Left ventricle myocardium superior (tissue), 1 donor: ENCODE measurements around the gene BSCL2. TPM values are rescaled to one million over a fixed set of nuclear protein-coding genes. Genes with fewer than 3 reads are reported as not detected.
"Not testable (repeated sequence)": the region's sequence is repeated elsewhere in the genome, so short reads cannot be mapped to it uniquely, and the experiment has no call there.

Source experiments
- ATAC-seq: fragments of 200-7000 bp; cut with Tn5 transposase; one replicate; pipeline ENCODE4 v1.9.1; 2020; ENCODE audit warnings: mild to moderate bottlenecking, moderate library complexity
- DNase-seq: peaks from one replicate; pipeline ENCODE4 v3.0.0-alpha.2; 2020
- intact Hi-C: fragments of 100-400 bp; cut with micrococcal nuclease; formaldehyde crosslinking; loops from one replicate; pipeline ENCODE4 v1.11.0; 2022
- total RNA-seq: library from RNA; stranded (reverse); fragmentation: NEBNext Ultra II Directional; extraction: Animal tissue kit (Norgen Biotek cat#: 25700); gene quantifications from one replicate; pipeline ENCODE4 v1.2.1, GENCODE V29; 2021
- donor health status: DM: no; HTN: yes; CAD: no; lungs with severe emphysema.

BSCL2 gene
- total RNA-seq, 1 donor from 2014 or later: 15.2 TPM

- DNase-seq: peak; percentile 83
- peak; percentile 80 for ATAC-seq
- intact Hi-C loops: no loop called here
Measured at GRCh38 chr11:62694455-62695167, 12.6 kb downstream of the BSCL2 start.

- ATAC-seq, intact Hi-C loops: not testable (repeated sequence)
Measured at GRCh38 chr11:62693624-62694023, 13.6 kb downstream of the BSCL2 start.

GRCh38 chr11:62689421-62690183 lies 17.6 kb downstream of the BSCL2 start, which contains the start of gene LRRN4CL:
Gene LRRN4CL, minus strand, starts transcription at chr11:62689530. Its CDS starts 1,022 bp downstream, at chr11:62688508.
- intact Hi-C loops: no loop called here
- ATAC-seq (peak; percentile 89), DNase-seq (peak; percentile 81)

More at GRCh38 chr11:62693624-62694023, 13.6 kb downstream of the BSCL2 start:
- DNase-seq: not testable (repeated sequence)

GRCh38 chr11:62688491-62688890 lies 18.7 kb downstream of the BSCL2 start:
- no peak for DNase-seq
- no peak for ATAC-seq
- intact Hi-C loops: no loop called here

- intact Hi-C loops: no loop called here
- ATAC-seq: peak; percentile 30
- DNase-seq: peak; percentile 55
Measured at GRCh38 chr11:62687508-62688396, 19.5 kb downstream of the BSCL2 start.

GRCh38 chr11:62682518-62682917 lies 24.7 kb downstream of the BSCL2 start:
- intact Hi-C loops: no loop called here
- DNase-seq (no peak), ATAC-seq (no peak)

- peak; percentile 67 for ATAC-seq
- intact Hi-C loops: no loop called here
- no peak for DNase-seq
Measured at GRCh38 chr11:62680825-62681240, 26.4 kb downstream of the BSCL2 start.

GRCh38 chr11:62678770-62679696 lies 28.2 kb downstream of the BSCL2 start, which contains the start of gene UBXN1:
Gene UBXN1, minus strand, starts transcription at chr11:62679073. Its CDS starts 150 bp downstream, at chr11:62678923.
- peak; percentile 88 for ATAC-seq
- DNase-seq: peak; percentile 93
- intact Hi-C loops: no loop called here

GRCh38 chr11:62678433-62678769 lies 28.8 kb downstream of the BSCL2 start:
- intact Hi-C loops: no loop called here
- DNase-seq (no peak), ATAC-seq (no peak)

GRCh38 chr11:62677714-62678113 lies 29.5 kb downstream of the BSCL2 start:
- ATAC-seq (no peak), DNase-seq (no peak)
- intact Hi-C loops: no loop called here

- DNase-seq (no peak), ATAC-seq (no peak)
- intact Hi-C loops: no loop called here
Measured at GRCh38 chr11:62677156-62677555, 30.1 kb downstream of the BSCL2 start.

GRCh38 chr11:62676698-62677097 lies 30.5 kb downstream of the BSCL2 start:
- ATAC-seq (no peak), DNase-seq (no peak)
- intact Hi-C loops: no loop called here

- DNase-seq, ATAC-seq, intact Hi-C loops: not testable (repeated sequence)
Measured at GRCh38 chr11:62675415-62675814, 31.8 kb downstream of the BSCL2 start.

GRCh38 chr11:62673196-62673525 lies 34.1 kb downstream of the BSCL2 start:
- ATAC-seq: no peak
- DNase-seq: no peak
- intact Hi-C loops: no loop called here

- ATAC-seq (peak; percentile 89), DNase-seq (peak; percentile 81)
- intact Hi-C loops: no loop called here
Measured at GRCh38 chr11:62671608-62672389, 35.4 kb downstream of the BSCL2 start, which contains the start of the genes LBHD1 and UQCC3. Gene LBHD1, minus strand, starts transcription at chr11:62672267. Its CDS starts 2,236 bp downstream, at chr11:62670031. Gene UQCC3, plus strand, starts transcription at chr11:62671673. Its CDS starts 73 bp downstream, at chr11:62671746.

GRCh38 chr11:62671236-62671607 lies 36.0 kb downstream of the BSCL2 start:
- no peak for DNase-seq
- peak; percentile 38 for ATAC-seq
- intact Hi-C loops: no loop called here

- no peak for DNase-seq
- no peak for ATAC-seq
- intact Hi-C loops: no loop called here
Measured at GRCh38 chr11:62669420-62670161, 37.6 kb downstream of the BSCL2 start.
